Measurements from ENCODE around the gene POU3F2.

POU3F2 gene

GRCh38 chr6:98835149-98836024, 1.0 kb downstream of the POU3F2 start:
- peak overlapping the region; percentile 64 for H2BK120ac ChIP-seq (ENCODE audit: low read depth, low read length)
- H2AK5ac ChIP-seq (ENCODE audit: low read depth, low read length): peak overlapping the region; percentile 78
- H2AFZ ChIP-seq (ENCODE audit: low read length): no peak overlapping the region
- no peak overlapping the region for H3K27ac ChIP-seq (replicated peaks; ENCODE audit: low read length)
- peak overlapping the region; percentile 75 for H3K23ac ChIP-seq (ENCODE audit: low read depth, low read length, poor library complexity)
- peaks cover 0 to 52% of the 10 kb centered on the region in 2 donors for H3K36me3 ChIP-seq (replicated peaks in 1 of 2; ENCODE audit: control insufficient read depth in 2 of 2, insufficient read depth in 2 of 2, low read length in 2 of 2)
- H4K8ac ChIP-seq (ENCODE audit: low read depth, low read length): peak overlapping the region; percentile 6
- H3K4me2 ChIP-seq (ENCODE audit: insufficient read depth, low read length, poor library complexity, severe bottlenecking): peak overlapping the region; percentile 85
- H2BK5ac ChIP-seq (ENCODE audit: low read length): peak overlapping the region; percentile 99
- peak overlapping the region; percentile 99 to 100 for H3K4me3 ChIP-seq (ENCODE audit: low read length in 2 of 2)
- H4K91ac ChIP-seq (ENCODE audit: low read depth, low read length, poor library complexity): peak overlapping the region; percentile 38
- peaks cover 0 to 31% (median 5%) of the 10 kb centered on the region in 3 experiments for H3K27me3 ChIP-seq (ENCODE audit: control insufficient read depth in 3 of 3, insufficient read depth in 3 of 3, low read depth in 1 of 3, low read length in 3 of 3)
- WGBS, 2 donors (ENCODE audit: extremely low coverage in 2 of 2, insufficient read length in 2 of 2, insufficient replicate concordance in 1 of 2): no CpG with 5 or more reads among the region's 76 CpGs
- H2BK15ac ChIP-seq (ENCODE audit: low read length): peak overlapping the region; percentile 91
- peak overlapping the region; percentile 79 for H2BK12ac ChIP-seq (ENCODE audit: low read length)
- H3K14ac ChIP-seq (ENCODE audit: low read length): peak overlapping the region; percentile 97
- no peaks in the 10 kb centered on the region for H3K9me3 ChIP-seq (replicated peaks in 1 of 2; ENCODE audit: control insufficient read depth in 2 of 2, insufficient read depth in 1 of 2, low read depth in 1 of 2, low read length in 2 of 2)
- H3K9ac ChIP-seq (ENCODE audit: low read depth, low read length, poor library complexity): peak overlapping the region; percentile 97
- H3K79me1 ChIP-seq (ENCODE audit: low read depth, low read length): peaks cover 8% of the 10 kb centered on the region
- H3K18ac ChIP-seq (ENCODE audit: low read length): peak overlapping the region; percentile 98
- peak; percentile 54 for DNase-seq (ENCODE audit: low spot score)
- H3K4ac ChIP-seq (ENCODE audit: low read length): peak overlapping the region; percentile 54
- peaks cover 8 to 17% of the 10 kb centered on the region in 2 donors for H3K4me1 ChIP-seq (ENCODE audit: control insufficient read depth in 2 of 2, insufficient read depth in 1 of 2, low read depth in 1 of 2, low read length in 2 of 2)

- Histone ChIP-seq H3K4me1 (ENCODE audit: control insufficient read depth in 2 of 2, insufficient read depth in 1 of 2, low read depth in 1 of 2, low read length in 2 of 2) (peaks cover under 1 to 13% of the 10 kb centered on the region in 2 donors), H3K27me3 (ENCODE audit: control insufficient read depth in 3 of 3, insufficient read depth in 3 of 3, low read depth in 1 of 3, low read length in 3 of 3) (peaks cover 0 to 25% (median 4%) of the 10 kb centered on the region in 3 experiments), H2BK5ac (ENCODE audit: low read length) (peak overlapping the region; percentile 89), H2BK15ac (ENCODE audit: low read length) (peak overlapping the region; percentile 91), H3K18ac (ENCODE audit: low read length) (peak overlapping the region; percentile 98), H3K9me3 (replicated peaks in 1 of 2; ENCODE audit: control insufficient read depth in 2 of 2, insufficient read depth in 1 of 2, low read depth in 1 of 2, low read length in 2 of 2) (no peaks in the 10 kb centered on the region), H4K91ac (ENCODE audit: low read depth, low read length, poor library complexity) (no peak overlapping the region), H3K4ac (ENCODE audit: low read length) (no peak overlapping the region), H3K4me2 (ENCODE audit: insufficient read depth, low read length, poor library complexity, severe bottlenecking) (peak overlapping the region; percentile 85), H2AK5ac (ENCODE audit: low read depth, low read length) (peak overlapping the region; percentile 78), H3K23ac (ENCODE audit: low read depth, low read length, poor library complexity) (peak overlapping the region; percentile 75), H3K14ac (ENCODE audit: low read length) (peak overlapping the region; percentile 97), H2BK120ac (ENCODE audit: low read depth, low read length) (no peak overlapping the region), H3K79me1 (ENCODE audit: low read depth, low read length) (peaks cover 8% of the 10 kb centered on the region), H3K27ac (replicated peaks; ENCODE audit: low read length) (no peak overlapping the region), H3K4me3 (ENCODE audit: low read length in 2 of 2) (peak overlapping the region; percentile 99 to 100), H3K9ac (ENCODE audit: low read depth, low read length, poor library complexity) (peak overlapping the region; percentile 97), H3K36me3 (replicated peaks in 1 of 2; ENCODE audit: control insufficient read depth in 2 of 2, insufficient read depth in 2 of 2, low read length in 2 of 2) (peaks cover 0 to 62% of the 10 kb centered on the region in 2 donors), H4K8ac (ENCODE audit: low read depth, low read length) (no peak overlapping the region), H2BK12ac (ENCODE audit: low read length) (no peak overlapping the region), H2AFZ (ENCODE audit: low read length) (no peak overlapping the region)
- DNase-seq (ENCODE audit: low spot score): no peak
- no CpG with 5 or more reads among the region's 23 CpGs for WGBS, 2 donors (ENCODE audit: extremely low coverage in 2 of 2, insufficient read length in 2 of 2, insufficient replicate concordance in 1 of 2)
Observed at GRCh38 chr6:98836025-98836961, 1.9 kb downstream of the POU3F2 start.

- WGBS, 2 donors (ENCODE audit: extremely low coverage in 2 of 2, insufficient read length in 2 of 2, insufficient replicate concordance in 1 of 2): no CpG with 5 or more reads among the region's 9 CpGs
- peak; percentile 23 for DNase-seq (ENCODE audit: low spot score)
- Histone ChIP-seq H3K4me1 (ENCODE audit: control insufficient read depth in 2 of 2, insufficient read depth in 1 of 2, low read depth in 1 of 2, low read length in 2 of 2) (peaks cover 0 to 14% of the 10 kb centered on the region in 2 donors), H3K27me3 (ENCODE audit: control insufficient read depth in 3 of 3, insufficient read depth in 3 of 3, low read depth in 1 of 3, low read length in 3 of 3) (peaks cover 0 to 25% (median 7%) of the 10 kb centered on the region in 3 experiments), H3K4ac (ENCODE audit: low read length) (no peak overlapping the region), H2AK5ac (ENCODE audit: low read depth, low read length) (no peak overlapping the region), H3K36me3 (replicated peaks in 1 of 2; ENCODE audit: control insufficient read depth in 2 of 2, insufficient read depth in 2 of 2, low read length in 2 of 2) (peaks cover 0 to 71% of the 10 kb centered on the region in 2 donors), H3K23ac (ENCODE audit: low read depth, low read length, poor library complexity) (no peak overlapping the region), H3K27ac (replicated peaks; ENCODE audit: low read length) (no peak overlapping the region), H2BK120ac (ENCODE audit: low read depth, low read length) (no peak overlapping the region), H3K4me2 (ENCODE audit: insufficient read depth, low read length, poor library complexity, severe bottlenecking) (peak overlapping the region; percentile 71), H2AFZ (ENCODE audit: low read length) (no peak overlapping the region), H2BK12ac (ENCODE audit: low read length) (no peak overlapping the region), H4K8ac (ENCODE audit: low read depth, low read length) (no peak overlapping the region), H3K14ac (ENCODE audit: low read length) (no peak overlapping the region), H3K9ac (ENCODE audit: low read depth, low read length, poor library complexity) (no peak overlapping the region), H4K91ac (ENCODE audit: low read depth, low read length, poor library complexity) (no peak overlapping the region), H3K79me1 (ENCODE audit: low read depth, low read length) (peaks cover 8% of the 10 kb centered on the region), H3K4me3 (ENCODE audit: low read length in 2 of 2) (peak overlapping the region; percentile 79 to 99), H3K18ac (ENCODE audit: low read length) (no peak overlapping the region), H3K9me3 (replicated peaks in 1 of 2; ENCODE audit: control insufficient read depth in 2 of 2, insufficient read depth in 1 of 2, low read depth in 1 of 2, low read length in 2 of 2) (no peaks in the 10 kb centered on the region), H2BK15ac (ENCODE audit: low read length) (no peak overlapping the region), H2BK5ac (ENCODE audit: low read length) (no peak overlapping the region)
Observed at GRCh38 chr6:98836962-98837944, 2.9 kb downstream of the POU3F2 start.
